ENCODE data around the gene GNG13. TPM values are rescaled to one million over a fixed set of nuclear protein-coding genes. Genes with fewer than 3 reads are reported as not detected.

The GNG13 gene
- not detected in 2 replicates for total RNA-seq

DNA sequence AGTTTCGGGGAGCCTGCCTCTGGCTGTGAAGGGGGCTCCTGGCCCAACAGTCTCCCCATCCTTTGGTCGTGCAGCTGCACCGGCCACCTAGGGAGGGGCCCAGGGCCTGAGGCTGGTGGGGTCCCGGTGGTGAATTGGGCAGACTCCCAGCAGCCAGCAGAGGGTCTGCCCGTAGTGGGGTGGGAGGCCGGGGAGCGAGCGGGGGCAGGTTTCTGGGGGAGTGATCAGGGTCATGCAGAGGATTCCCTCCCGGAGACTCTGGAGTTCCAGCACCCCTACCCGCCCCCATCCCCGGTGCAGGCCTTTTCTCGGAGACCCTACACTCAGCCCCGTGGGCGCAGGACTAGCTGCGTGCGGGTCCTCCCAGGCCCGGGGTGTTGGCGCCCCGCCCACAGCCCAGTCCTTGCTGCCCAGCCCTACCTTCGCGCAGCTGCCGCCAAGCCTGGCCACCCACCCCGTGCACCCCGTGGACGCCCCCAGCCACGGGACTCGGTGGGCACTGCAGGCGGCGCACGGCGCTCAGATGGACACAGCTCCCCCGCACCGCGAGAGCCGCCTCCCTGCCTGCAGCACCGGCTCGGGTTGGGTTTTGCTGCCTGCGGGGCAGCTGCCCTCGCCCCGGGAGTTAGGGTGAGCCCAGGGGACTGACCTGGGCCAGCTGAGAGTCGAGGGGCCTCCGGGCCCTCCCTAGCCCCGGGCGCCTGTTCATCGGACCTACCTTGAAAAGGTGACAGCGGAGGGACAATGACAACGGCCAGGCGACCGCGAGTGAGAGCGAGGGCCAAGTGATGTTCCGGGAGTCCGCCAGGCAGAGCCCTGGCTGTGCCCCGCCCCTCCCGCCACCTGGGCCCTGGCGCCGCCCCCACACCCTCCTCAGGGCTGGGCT, at the start of gene GNG13:
TSS of gene GNG13 (minus strand) at position 787 of the 886 bp plus-strand sequence. CDS start 1,657 bp downstream, outside the sequence.

DNA sequence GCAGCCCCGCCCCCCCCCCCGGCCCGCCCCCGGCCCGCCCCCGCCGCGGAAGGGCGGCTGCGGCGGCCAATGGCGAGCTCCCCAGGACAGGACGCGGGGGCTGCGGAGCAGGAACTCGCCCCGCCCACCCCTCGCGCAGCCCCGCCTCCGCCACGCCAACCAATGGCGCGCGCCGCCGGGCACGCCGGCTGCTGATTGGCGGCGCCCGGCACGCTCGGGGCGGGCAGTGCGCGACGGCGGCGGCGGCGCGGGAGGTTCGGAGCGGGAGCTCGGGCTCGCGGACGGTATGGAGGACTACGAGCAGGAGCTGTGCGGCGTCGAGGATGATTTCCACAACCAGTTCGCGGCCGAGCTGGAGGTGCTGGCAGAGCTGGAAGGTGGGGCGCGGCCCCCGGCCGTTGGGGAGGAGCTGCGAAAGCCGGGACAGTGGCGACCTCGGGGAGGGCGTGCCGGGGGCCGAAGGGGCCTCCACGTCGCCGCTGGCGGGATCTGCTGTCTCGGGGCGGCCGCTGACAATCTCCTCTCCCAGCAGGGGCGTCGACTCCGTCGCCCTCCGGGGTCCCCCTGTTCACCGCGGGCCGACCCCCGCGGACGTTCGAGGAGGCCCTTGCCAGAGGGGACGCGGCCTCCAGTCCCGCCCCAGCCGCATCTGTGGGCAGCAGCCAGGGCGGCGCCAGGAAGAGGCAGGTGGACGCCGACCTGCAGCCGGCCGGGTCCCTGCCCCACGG, 12.0 kb downstream of the GNG13 start, which contains the start of gene CHTF18:
TSS of gene CHTF18 (plus strand) at position 222 of the 728 bp plus-strand sequence. CDS start at position 287, 65 bp downstream.

DNA sequence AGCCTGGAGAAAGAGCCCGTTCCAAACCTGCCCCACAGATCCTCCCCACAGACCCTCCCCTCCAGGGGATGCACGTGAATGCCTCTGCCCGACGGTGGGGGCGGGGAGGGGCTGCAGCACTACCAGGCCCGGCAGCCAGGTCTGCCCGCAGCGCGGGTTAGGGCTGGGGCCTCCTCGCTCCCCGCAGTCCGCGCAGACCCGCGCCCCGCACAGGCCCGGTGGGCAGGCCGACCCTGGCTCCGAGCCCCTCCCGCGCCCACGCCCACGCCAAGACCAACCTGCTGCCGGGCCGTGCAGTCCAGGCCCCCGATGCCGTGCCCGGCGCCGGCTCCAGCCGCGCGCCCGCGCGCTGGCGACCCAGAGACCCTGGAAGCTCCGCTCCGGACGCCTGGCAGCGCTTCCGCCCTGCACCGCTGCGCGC, 12.5 kb downstream of the GNG13 start, which contains the start of gene RPUSD1:
TSS of gene RPUSD1 (minus strand) at position 404 of the 421 bp plus-strand sequence. CDS start 644 bp downstream, outside the sequence.

GRCh38 chr16:760545-761343, 39.8 kb downstream of the GNG13 start, which contains the start of gene MSLN:
MSLN (plus strand) TSS chr16:760734; CDS start chr16:762681, 1,947 bp downstream.

Other genes with a start within 250 kb of the GNG13 start
- gene PRR35, start 240.3 kb downstream of the GNG13 start, total RNA-seq, result 0.11 TPM in 1 of 2 replicates, not detected in the other
- gene NHLRC4, start 233.7 kb downstream of the GNG13 start, total RNA-seq, result 1.8 and 2.0 TPM in 2 replicates
- gene PIGQ, start 230.8 kb downstream of the GNG13 start, total RNA-seq, result 27.9 and 35.5 TPM in 2 replicates
- 15.1 and 18.0 TPM in 2 replicates for gene RAB40C, start 210.7 kb downstream of the GNG13 start, total RNA-seq
- gene WFIKKN1, start 169.7 kb downstream of the GNG13 start, total RNA-seq, result 0.25 and 0.33 TPM in 2 replicates
- 69.9 and 100 TPM in 2 replicates for gene METTL26, start 164.4 kb downstream of the GNG13 start, total RNA-seq
- 12.2 and 17.4 TPM in 2 replicates for gene MCRIP2, start 158.9 kb downstream of the GNG13 start, total RNA-seq
- 14.6 and 22.6 TPM in 2 replicates for gene WDR90, start 151.4 kb downstream of the GNG13 start, total RNA-seq
- gene RHOT2, start 132.6 kb downstream of the GNG13 start, total RNA-seq, result 46.5 and 57.7 TPM in 2 replicates
- gene RHBDL1, start 125.1 kb downstream of the GNG13 start, total RNA-seq, result 2.9 and 5.9 TPM in 2 replicates
- gene STUB1, start 120.3 kb downstream of the GNG13 start, total RNA-seq, result 135 and 164 TPM in 2 replicates
- 26.1 and 34.5 TPM in 2 replicates for gene JMJD8, start 116.4 kb downstream of the GNG13 start, total RNA-seq
- gene WDR24, start 110.3 kb downstream of the GNG13 start, total RNA-seq, result 5.5 and 6.2 TPM in 2 replicates
- 0.37 and 0.44 TPM in 2 replicates for gene FBXL16, start 94.9 kb downstream of the GNG13 start, total RNA-seq
- 47.1 and 79.5 TPM in 2 replicates for gene METRN, start 85.6 kb downstream of the GNG13 start, total RNA-seq
- 42.5 and 43.4 TPM in 2 replicates for gene ANTKMT, start 79.6 kb downstream of the GNG13 start, total RNA-seq
- gene CCDC78, start 74.3 kb downstream of the GNG13 start, total RNA-seq, result 4.2 and 4.8 TPM in 2 replicates
- gene HAGHL, start 73.6 kb downstream of the GNG13 start, total RNA-seq, result 21.7 and 29.0 TPM in 2 replicates
- 35.2 and 35.3 TPM in 2 replicates for gene CIAO3, start 59.7 kb downstream of the GNG13 start, total RNA-seq
- under 0.01 and 0.12 TPM in 2 replicates for gene MSLN, start 40.0 kb downstream of the GNG13 start, total RNA-seq
- gene RPUSD1, start 12.4 kb downstream of the GNG13 start, total RNA-seq, result 20.6 and 26.0 TPM in 2 replicates
- 13.5 and 36.5 TPM in 2 replicates for gene CHTF18, start 12.1 kb downstream of the GNG13 start, total RNA-seq
- 21.9 and 23.9 TPM in 2 replicates for gene LMF1, start 170.2 kb upstream of the GNG13 start, total RNA-seq
- gene SOX8, start 181.0 kb upstream of the GNG13 start, total RNA-seq, result under 0.01 and 0.22 TPM in 2 replicates

Measured in uterine smooth muscle cell (primary cell).